HepG2 (cell line): ENCODE measurements around the gene EZH1. TPM values are rescaled to one million over a fixed set of nuclear protein-coding genes. Genes with fewer than 3 reads are reported as not detected.

ENCODE experiments used
- BATF2 ChIP-seq: sonication (generic); formaldehyde crosslinking; IDR thresholded peaks from 2 replicates; pipeline ENCODE4 v1.8.0; 2022; ENCODE audit warnings: mild to moderate bottlenecking, missing genetic modification reagents, moderate library complexity
- HES4 ChIP-seq: sonication (generic); formaldehyde crosslinking; IDR thresholded peaks from 2 replicates; pipeline ENCODE4 v1.9.0; 2021; ENCODE audit warnings: mild to moderate bottlenecking, missing genetic modification reagents, borderline replicate concordance
- HNRNPLL ChIP-seq: fragments of 200-400 bp; formaldehyde crosslinking; IDR thresholded peaks from 2 replicates; pipeline ENCODE4 v1.6.1; 2017; ENCODE audit warnings: mild to moderate bottlenecking, low read depth, low read length; ENCODE audit not compliant: poor library complexity, severe bottlenecking
- ISX ChIP-seq: sonication (generic); formaldehyde crosslinking; conservative IDR thresholded peaks from 2 replicates; pipeline ENCODE4 v1.5.0; 2020; ENCODE audit warnings: missing genetic modification reagents
- MEIS1 ChIP-seq: sonication (generic); formaldehyde crosslinking; IDR thresholded peaks from 2 replicates; pipeline ENCODE4 v1.9.0; 2021; ENCODE audit warnings: mild to moderate bottlenecking, missing genetic modification reagents, moderate library complexity, borderline replicate concordance
- NR1H2 ChIP-seq: sonication (generic); formaldehyde crosslinking; IDR thresholded peaks from 2 replicates; pipeline ENCODE4 v1.8.1; 2022; ENCODE audit warnings: low read depth, missing genetic modification reagents, borderline replicate concordance
- TEF ChIP-seq: sonication (generic); formaldehyde crosslinking; IDR thresholded peaks from 2 replicates; pipeline ENCODE4 v1.5.0; 2020; ENCODE audit warnings: missing genetic modification reagents
- ZBTB40 ChIP-seq, 2 experiments: fragments of 450-650 bp in 1 of 2; sonication (generic) in 1 of 2; formaldehyde crosslinking in 1 of 2; IDR thresholded peaks; 2 replicates each; pipeline versions ENCODE4 v1.6.1 to v1.8.0; 2016 to 2022; ENCODE audit warnings: antibody characterized with exemption in 1 of 2, mild to moderate bottlenecking in 1 of 2, missing genetic modification reagents in 1 of 2
- ZEB1 ChIP-seq: IDR thresholded peaks from 2 replicates; pipeline ENCODE4 v1.6.1; 2012; ENCODE audit warnings: mild to moderate bottlenecking, low read depth, inconsistent platforms; ENCODE audit not compliant: insufficient replicate concordance
- ZFP36 ChIP-seq: fragments of 150-350 bp; IDR thresholded peaks from 2 replicates; pipeline ENCODE4 v1.6.1; 2018; ENCODE audit warnings: borderline replicate concordance, low read length, low read depth; ENCODE audit not compliant: partially characterized antibody
- ZNF576 ChIP-seq: sonication (generic); formaldehyde crosslinking; IDR thresholded peaks from 2 replicates; pipeline ENCODE4 v1.4.0; 2020; ENCODE audit warnings: mild to moderate bottlenecking, missing genetic modification reagents
- ZNF703 ChIP-seq: sonication (generic); formaldehyde crosslinking; IDR thresholded peaks from 2 replicates; pipeline ENCODE4 v1.5.1; 2020; ENCODE audit warnings: missing genetic modification reagents, mild to moderate bottlenecking, moderate library complexity, borderline replicate concordance
- ZNF770 ChIP-seq: sonication (generic); formaldehyde crosslinking; IDR thresholded peaks from 2 replicates; pipeline ENCODE4 v1.5.0; 2020; ENCODE audit warnings: mild to moderate bottlenecking, missing genetic modification reagents
- ZNF781 ChIP-seq: sonication (generic); formaldehyde crosslinking; IDR thresholded peaks from 2 replicates; pipeline ENCODE4 v1.5.1; 2020; ENCODE audit warnings: borderline replicate concordance, mild to moderate bottlenecking, missing genetic modification reagents; ENCODE audit errors: not compliant biosample characterization
- ZNF879 ChIP-seq: sonication (generic); formaldehyde crosslinking; IDR thresholded peaks from 2 replicates; pipeline ENCODE4 v1.8.1; 2023; ENCODE audit warnings: missing genetic modification reagents
- polyA plus RNA-seq, 8 experiments: library from polyadenylated mRNA; depleted of rRNA in 3 of 8; stranded (reverse) in 7 of 8; unstranded in 1 of 8; fragments of >200 nt; fragmentation: Illumina TruSeq in 4 of 8; extraction: Trizol in 4 of 8; gene quantifications; 2 replicates each; pipeline versions ENCODE4 v1.2.1 to v1.2.3, GENCODE V29; 2011 to 2016; ENCODE audit warnings: low read depth in 4 of 8, missing spikeins in 1 of 8, mixed read lengths in 1 of 8; ENCODE audit not compliant: insufficient read depth in 1 of 8
- total RNA-seq, 5 experiments: library from RNA; depleted of rRNA; stranded (reverse); fragments of >200 nt; fragmentation: Illumina TruSeq; extraction: Trizol; gene quantifications; 2 replicates each; pipeline ENCODE4 v1.2.3, GENCODE V29; 2016; ENCODE audit warnings: low read depth in 1 of 5

EZH1 gene
- total and polyA plus RNA-seq, 2 of the 13 experiments (the other 11 are each of a cell fraction or from before 2014, with no cell fraction given) = 11.6 to 24.0 TPM

- no peak for TF ChIP-seq ZNF770 (CRISPR knock-in tag)
- TF ChIP-seq ZNF781 = no peak
- no peak for TF ChIP-seq ZNF703 (CRISPR knock-in tag)
- TF ChIP-seq ZFP36 = no peak
- no peak for TF ChIP-seq ZEB1
- no peak for TF ChIP-seq ISX (CRISPR knock-in tag)
- no peak for TF ChIP-seq ZNF879
- TF ChIP-seq HNRNPLL = peak; percentile 60
- TF ChIP-seq ZNF576 (CRISPR knock-in tag) = no peak
- TF ChIP-seq BATF2 = no peak
- no peak for TF ChIP-seq ZBTB40 (IDR thresholded peaks at IDR 0.05)
- TF ChIP-seq ZBTB40 (CRISPR knock-in tag; IDR thresholded peaks at IDR 0.05) = 0 out of 2 replicates have a peak, but pooled peaks have one; percentile 10
- no peak for TF ChIP-seq TEF (CRISPR knock-in tag)
- TF ChIP-seq NR1H2 (CRISPR knock-in tag) = no peak
- no peak for TF ChIP-seq MEIS1 (CRISPR knock-in tag)
- no peak for TF ChIP-seq HES4 (CRISPR knock-in tag)
Measured at GRCh38 chr17:42676424-42677011, 68.3 kb downstream of the EZH1 start, which contains the start of gene PLEKHH3 (continued).
